KBM-7 (cell line): ENCODE results near the gene PAIP2B.
"Not testable (repeated sequence)": the region's sequence is repeated elsewhere in the genome, so short reads cannot be mapped to it uniquely, and the experiment has no call there.

ENCODE experiments used
- DNase-seq: peaks from one replicate; pipeline ENCODE4 v3.0.0-alpha.2; 2015
- in situ Hi-C: fragments of 300-500 bp; cut with MboI; formaldehyde crosslinking; loops from 2 replicates; pipeline ENCODE4 v1.14.3; 2020; ENCODE audit warnings: low sequenced_read_pairs, low pct_unique_long_range_greater_than_20kb, mixed read lengths

The PAIP2B gene

GRCh38 chr2:71226965-71227560 lies at the start of gene PAIP2B:
PAIP2B (minus strand) TSS chr2:71227103; CDS start chr2:71202589, 24,514 bp downstream.
- peak; percentile 98 for DNase-seq
- in situ Hi-C loops: no loop called here

GRCh38 chr2:71275939-71276310 lies 49.0 kb upstream of the PAIP2B start:
- DNase-seq: no peak
- in situ Hi-C loops: no loop called here

- DNase-seq: no peak
- in situ Hi-C loops: no loop called here
Observed at GRCh38 chr2:71269511-71270090, 42.7 kb upstream of the PAIP2B start.

GRCh38 chr2:71263386-71263785 lies 36.5 kb upstream of the PAIP2B start:
- in situ Hi-C loops: no loop called here
- DNase-seq: no peak

- DNase-seq: no peak
- in situ Hi-C loops: no loop called here
Observed at GRCh38 chr2:71261534-71261933, 34.6 kb upstream of the PAIP2B start.

GRCh38 chr2:71256421-71256820 lies 29.5 kb upstream of the PAIP2B start:
- in situ Hi-C loops: no loop called here
- no peak for DNase-seq

- in situ Hi-C loops: no loop called here
- no peak for DNase-seq
Observed at GRCh38 chr2:71254776-71255175, 27.9 kb upstream of the PAIP2B start.

GRCh38 chr2:71254078-71254477 lies 27.2 kb upstream of the PAIP2B start:
- in situ Hi-C loops: no loop called here
- DNase-seq: no peak

GRCh38 chr2:71253476-71253875 lies 26.6 kb upstream of the PAIP2B start:
- in situ Hi-C loops: no loop called here

GRCh38 chr2:71252862-71253261 lies 26.0 kb upstream of the PAIP2B start:
- in situ Hi-C loops: no loop called here
- no peak for DNase-seq

More at GRCh38 chr2:71253476-71253875, 26.6 kb upstream of the PAIP2B start:
- DNase-seq: no peak

GRCh38 chr2:71250935-71251334 lies 24.0 kb upstream of the PAIP2B start:
- no peak for DNase-seq
- in situ Hi-C loops: no loop called here

- in situ Hi-C loops: no loop called here
- DNase-seq: no peak
Observed at GRCh38 chr2:71244302-71244660, 17.4 kb upstream of the PAIP2B start.

GRCh38 chr2:71243634-71244301 lies 16.9 kb upstream of the PAIP2B start:
- in situ Hi-C loops: no loop called here
- no peak for DNase-seq

GRCh38 chr2:71240794-71241193 lies 13.9 kb upstream of the PAIP2B start:
- in situ Hi-C loops: no loop called here
- no peak for DNase-seq

GRCh38 chr2:71238089-71238488 lies 11.2 kb upstream of the PAIP2B start:
- in situ Hi-C loops: no loop called here
- no peak for DNase-seq

- peak; percentile 42 for DNase-seq
- in situ Hi-C loops: no loop called here
Observed at GRCh38 chr2:71235930-71236587, 9.2 kb upstream of the PAIP2B start.

GRCh38 chr2:71233072-71233471 lies 6.2 kb upstream of the PAIP2B start:
- in situ Hi-C loops, DNase-seq: not testable (repeated sequence)

- in situ Hi-C loops: no loop called here
- no peak for DNase-seq
Observed at GRCh38 chr2:71226096-71226964, 573 bp downstream of the PAIP2B start.

GRCh38 chr2:71224935-71225334 lies 2.0 kb downstream of the PAIP2B start:
- in situ Hi-C loops: no loop called here
- DNase-seq: no peak
